Measurements from ENCODE around the gene DHRS7C.

- TF ChIP-seq CTCF (IDR thresholded peaks at IDR 0.05) (no peak), POLR2A (IDR thresholded peaks at IDR 0.05) (no peak)
These were observed 11.3 kb upstream of the DHRS7C start for GRCh38 chr17:9802697-9803096.
